ENCODE results near the gene ADM. TPM values are rescaled to one million over a fixed set of nuclear protein-coding genes. Genes with fewer than 3 reads are reported as not detected.

Gene ADM
- total RNA-seq, 2 experiments from 2014 or later, result 0.27 to 0.92 TPM

GRCh38 chr11:10329356-10329755 is 24.5 kb downstream of the ADM start:
- no peaks in the 10 kb centered on the region for H3K9me3 Mint-ChIP-seq
- peaks cover 4% of the 10 kb centered on the region for H3K27me3 Mint-ChIP-seq
- CTCF ChIA-PET, result interaction anchor here (0.8 to 1.3 kb wide), 2 partner anchors 11 to 21 kb away, joined by 3 to 4 read pairs; no protein-coding TSS in a partner anchor
- H3K36me3 Mint-ChIP-seq (ENCODE audit: low read depth), result no peaks in the 10 kb centered on the region
- DNase-seq, result no peak
- H3K27ac Mint-ChIP-seq, result no peak overlapping the region
- no peaks in the 10 kb centered on the region for H3K4me1 Mint-ChIP-seq
- POLR2A ChIA-PET, result no interaction called here
- no peak overlapping the region for H3K4me3 Mint-ChIP-seq

DNA sequence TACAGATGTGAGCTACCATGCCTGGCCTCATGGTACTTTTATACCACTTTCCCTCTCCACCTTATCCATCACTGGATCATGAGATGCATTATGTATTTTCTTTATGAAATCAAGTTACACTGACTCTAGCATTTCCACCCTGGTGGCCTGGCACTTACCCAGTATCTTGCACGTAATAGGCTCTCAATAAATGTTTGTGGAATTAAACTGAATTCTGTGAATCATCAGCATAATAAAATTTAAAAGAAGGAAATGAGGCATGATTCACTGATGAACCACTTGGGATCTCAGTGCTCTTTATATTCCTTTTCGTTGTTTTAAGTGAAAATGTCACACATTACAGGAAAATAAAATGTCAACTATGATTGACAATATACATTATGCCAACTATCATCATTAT is 25.1 kb downstream of the ADM start:
- H3K36me3 Mint-ChIP-seq (ENCODE audit: low read depth), result no peaks in the 10 kb centered on the region
- no peak for DNase-seq
- peaks cover 5% of the 10 kb centered on the region for H3K27me3 Mint-ChIP-seq

GRCh38 chr11:10331548-10332289 is 26.8 kb downstream of the ADM start:
- Mint-ChIP-seq H3K27me3 (peaks cover 12% of the 10 kb centered on the region), H3K9me3 (no peaks in the 10 kb centered on the region), H3K4me3 (no peak overlapping the region), H3K4me1 (no peaks in the 10 kb centered on the region), H3K27ac (no peak overlapping the region), H3K36me3 (ENCODE audit: low read depth) (no peaks in the 10 kb centered on the region)
- CTCF ChIA-PET, result no interaction called here
- DNase-seq, result no peak
- POLR2A ChIA-PET, result no interaction called here

More for the DNA sequence above, 25.1 kb downstream of the ADM start:
- H3K9me3 Mint-ChIP-seq, result no peaks in the 10 kb centered on the region
- POLR2A ChIA-PET, result no interaction called here
- H3K27ac Mint-ChIP-seq, result no peak overlapping the region
- CTCF ChIA-PET, result no interaction called here
- no peaks in the 10 kb centered on the region for H3K4me1 Mint-ChIP-seq
- no peak overlapping the region for H3K4me3 Mint-ChIP-seq

GRCh38 chr11:10333490-10333889 is 28.6 kb downstream of the ADM start:
- CTCF ChIA-PET, result no interaction called here
- H3K4me3 Mint-ChIP-seq, result no peak overlapping the region
- no peaks in the 10 kb centered on the region for H3K36me3 Mint-ChIP-seq (ENCODE audit: low read depth)
- no peak overlapping the region for H3K27ac Mint-ChIP-seq
- no peaks in the 10 kb centered on the region for H3K9me3 Mint-ChIP-seq
- POLR2A ChIA-PET, result no interaction called here
- H3K27me3 Mint-ChIP-seq, result peaks cover 15% of the 10 kb centered on the region
- no peaks in the 10 kb centered on the region for H3K4me1 Mint-ChIP-seq
- no peak for DNase-seq

DNA sequence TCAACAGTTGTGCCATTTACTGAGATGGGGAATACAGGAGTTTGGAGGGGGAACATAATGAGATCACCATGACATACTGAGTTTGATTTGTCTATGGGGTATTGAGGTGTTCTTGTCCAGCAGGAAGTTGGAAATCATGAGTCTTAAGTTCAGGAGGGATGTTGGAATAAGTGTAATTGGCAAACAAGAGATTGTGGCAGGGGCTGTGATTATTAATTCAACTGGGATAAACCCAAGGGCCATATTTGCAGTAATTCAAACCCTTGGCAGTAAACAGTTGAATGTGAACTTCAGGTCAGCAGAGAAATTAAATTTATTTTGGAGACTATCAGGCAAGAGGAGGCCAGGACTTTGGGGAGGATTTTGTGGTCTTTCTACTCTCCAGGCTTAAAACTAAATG is 33.4 kb downstream of the ADM start:
- ChIA-PET CTCF (no interaction called here), POLR2A (interaction anchor here (0.7 kb wide), 1 partner anchor 399 kb away, joined by 9 read pairs; no protein-coding TSS in a partner anchor)
- Mint-ChIP-seq H3K27ac (no peak overlapping the region), H3K4me1 (no peaks in the 10 kb centered on the region), H3K36me3 (ENCODE audit: low read depth) (no peaks in the 10 kb centered on the region), H3K9me3 (no peaks in the 10 kb centered on the region), H3K4me3 (no peak overlapping the region), H3K27me3 (peaks cover 25% of the 10 kb centered on the region)
- DNase-seq, result no peak

GRCh38 chr11:10348650-10349280 is 43.9 kb downstream of the ADM start:
- Mint-ChIP-seq H3K27me3 (peaks cover 14% of the 10 kb centered on the region), H3K36me3 (ENCODE audit: low read depth) (no peaks in the 10 kb centered on the region), H3K4me3 (no peak overlapping the region), H3K4me1 (no peaks in the 10 kb centered on the region), H3K27ac (no peak overlapping the region), H3K9me3 (no peaks in the 10 kb centered on the region)
- ChIA-PET POLR2A (no interaction called here), CTCF (no interaction called here)
- no peak for DNase-seq

- ChIA-PET POLR2A (no interaction called here), CTCF (no interaction called here)
- no peak for DNase-seq
- Mint-ChIP-seq H3K9me3 (no peaks in the 10 kb centered on the region), H3K4me3 (no peak overlapping the region), H3K36me3 (ENCODE audit: low read depth) (no peaks in the 10 kb centered on the region), H3K27me3 (peaks cover 16% of the 10 kb centered on the region), H3K4me1 (no peaks in the 10 kb centered on the region), H3K27ac (no peak overlapping the region)
Measured at GRCh38 chr11:10349281-10349665, 44.4 kb downstream of the ADM start.

DNA sequence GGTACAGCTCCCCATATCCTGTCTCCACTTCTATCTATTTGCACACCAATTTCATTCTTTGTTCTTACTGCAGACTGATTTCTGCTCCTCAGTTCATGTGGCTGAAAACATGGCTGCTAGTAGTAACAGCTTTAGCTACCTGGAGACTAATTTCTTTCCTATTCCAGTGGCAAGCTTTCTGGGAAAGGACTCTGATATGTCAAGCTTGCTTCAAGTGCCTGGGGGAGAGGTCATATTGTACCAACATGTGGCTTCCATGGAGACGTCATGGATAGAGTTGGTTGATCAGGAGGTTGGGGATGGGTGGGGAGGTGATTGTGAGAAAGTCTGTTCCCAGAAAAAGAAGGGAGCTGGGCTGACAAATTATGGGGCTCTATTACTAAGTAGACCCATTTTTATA is 44.9 kb downstream of the ADM start:
- peaks cover 16% of the 10 kb centered on the region for H3K27me3 Mint-ChIP-seq
- no peak overlapping the region for H3K4me3 Mint-ChIP-seq
- no peaks in the 10 kb centered on the region for H3K4me1 Mint-ChIP-seq
- CTCF ChIA-PET, result no interaction called here
- POLR2A ChIA-PET, result no interaction called here
- no peak for DNase-seq
- H3K27ac Mint-ChIP-seq, result no peak overlapping the region
- no peaks in the 10 kb centered on the region for H3K36me3 Mint-ChIP-seq (ENCODE audit: low read depth)
- no peaks in the 10 kb centered on the region for H3K9me3 Mint-ChIP-seq

GRCh38 chr11:10350334-10350733 is 45.5 kb downstream of the ADM start:
- ChIA-PET POLR2A (no interaction called here), CTCF (no interaction called here)
- no peaks in the 10 kb centered on the region for H3K4me1 Mint-ChIP-seq
- no peaks in the 10 kb centered on the region for H3K9me3 Mint-ChIP-seq
- H3K27ac Mint-ChIP-seq, result no peak overlapping the region
- no peaks in the 10 kb centered on the region for H3K36me3 Mint-ChIP-seq (ENCODE audit: low read depth)
- peaks cover 16% of the 10 kb centered on the region for H3K27me3 Mint-ChIP-seq
- no peak overlapping the region for H3K4me3 Mint-ChIP-seq
- no peak for DNase-seq

GRCh38 chr11:10351435-10351764 is 46.5 kb downstream of the ADM start:
- no peak for DNase-seq
- Mint-ChIP-seq H3K27ac (no peak overlapping the region), H3K27me3 (peaks cover 16% of the 10 kb centered on the region)

DNA sequence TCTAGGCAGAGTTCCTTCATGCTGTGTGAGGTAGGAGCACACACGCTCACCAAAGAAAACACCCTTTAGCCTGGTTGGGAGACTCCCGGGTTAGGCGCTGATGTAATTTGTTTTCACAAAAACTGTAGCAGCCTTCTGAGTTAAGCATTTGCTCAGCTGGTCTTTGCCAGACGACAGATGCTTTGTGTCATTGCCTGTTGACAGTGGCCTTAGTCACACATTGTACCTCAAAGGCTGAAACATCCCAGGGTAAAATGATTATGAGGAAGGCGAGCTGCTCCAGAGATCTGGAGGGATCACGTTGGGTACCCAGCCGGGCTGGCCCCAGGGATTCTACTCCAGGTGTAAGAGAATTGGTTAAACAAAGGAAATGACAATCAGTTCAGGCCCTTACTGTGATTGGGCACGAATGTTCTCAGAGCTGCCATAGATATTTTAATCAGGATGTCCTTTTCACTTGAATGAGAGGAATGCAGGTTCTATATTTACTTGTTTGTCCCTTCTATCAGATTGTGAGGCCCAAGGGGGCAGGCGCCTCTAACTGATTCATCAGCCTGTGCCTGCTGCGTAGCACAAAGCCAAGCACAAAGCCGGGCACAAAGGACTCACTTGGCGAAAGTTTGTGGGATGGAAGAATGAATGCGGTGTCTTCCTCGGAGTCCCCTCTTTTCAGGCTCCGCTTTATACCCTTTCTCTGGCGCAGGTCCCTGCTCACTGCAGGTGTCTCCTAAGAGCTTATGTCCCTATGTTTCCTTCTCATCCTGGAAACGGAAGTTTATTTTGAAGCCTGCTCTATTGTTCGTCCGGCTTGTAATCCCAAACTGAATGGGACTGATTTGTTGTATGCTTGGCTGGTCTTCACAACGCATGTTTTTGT is 47.1 kb downstream of the ADM start:
- Mint-ChIP-seq H3K27me3 (peaks cover 12% of the 10 kb centered on the region), H3K27ac (no peak overlapping the region), H3K4me1 (no peaks in the 10 kb centered on the region), H3K36me3 (ENCODE audit: low read depth) (no peaks in the 10 kb centered on the region), H3K9me3 (no peaks in the 10 kb centered on the region), H3K4me3 (no peak overlapping the region)
- ChIA-PET POLR2A (no interaction called here), CTCF (no interaction called here)
- DNase-seq, result no peak

More at GRCh38 chr11:10351435-10351764, 46.5 kb downstream of the ADM start:
- Mint-ChIP-seq H3K4me3 (no peak overlapping the region), H3K36me3 (ENCODE audit: low read depth) (no peaks in the 10 kb centered on the region), H3K9me3 (no peaks in the 10 kb centered on the region), H3K4me1 (no peaks in the 10 kb centered on the region)
- CTCF ChIA-PET, result no interaction called here
- POLR2A ChIA-PET, result no interaction called here

- no peak overlapping the region for H3K4me3 Mint-ChIP-seq
- H3K27ac Mint-ChIP-seq, result no peak overlapping the region
- no peaks in the 10 kb centered on the region for H3K4me1 Mint-ChIP-seq
- no peaks in the 10 kb centered on the region for H3K36me3 Mint-ChIP-seq (ENCODE audit: low read depth)
- H3K9me3 Mint-ChIP-seq, result no peaks in the 10 kb centered on the region
- ChIA-PET CTCF (interaction anchor here (0.8 kb wide), 1 partner anchor 120 kb away, joined by 3 read pairs; no protein-coding TSS in a partner anchor), POLR2A (no interaction called here)
- peaks cover 12% of the 10 kb centered on the region for H3K27me3 Mint-ChIP-seq
- DNase-seq, result no peak
Measured at GRCh38 chr11:10352921-10353550, 48.2 kb downstream of the ADM start.

- no peaks in the 10 kb centered on the region for H3K4me1 Mint-ChIP-seq
- H3K4me3 Mint-ChIP-seq, result no peak overlapping the region
- peaks cover 9% of the 10 kb centered on the region for H3K27me3 Mint-ChIP-seq
- no peak overlapping the region for H3K27ac Mint-ChIP-seq
- CTCF ChIA-PET, result interaction anchor here (1.3 kb wide), 1 partner anchor 12 kb away, joined by 4 read pairs; no protein-coding TSS in a partner anchor
- no peaks in the 10 kb centered on the region for H3K9me3 Mint-ChIP-seq
- POLR2A ChIA-PET, result no interaction called here
- no peak for DNase-seq
- no peaks in the 10 kb centered on the region for H3K36me3 Mint-ChIP-seq (ENCODE audit: low read depth)
Measured at GRCh38 chr11:10354389-10354788, 49.5 kb downstream of the ADM start.

Data from activated CD4-positive, alpha-beta T cell treated with anti-CD3 and anti-CD28 coated beads, Interleukin-2, amount 10 ng/mL, durations not matched to agents 7 days and 5 days (primary cell).